IPS-18a (cell line): ENCODE data around the gene SAPCD2.

Source experiments
- H3K27ac ChIP-seq: one replicate; pipeline ENCODE4 v1.5.1; 2013; ENCODE audit warnings: low read length
- H3K27me3 ChIP-seq: one replicate; pipeline ENCODE4 v1.6.1; 2013; ENCODE audit warnings: mild to moderate bottlenecking, low read length; ENCODE audit not compliant: control insufficient read depth, insufficient read depth
- H3K36me3 ChIP-seq: one replicate; pipeline ENCODE4 v1.6.1; 2013; ENCODE audit warnings: low read depth, low read length; ENCODE audit not compliant: control insufficient read depth
- H3K4me1 ChIP-seq: one replicate; pipeline ENCODE4 v1.6.1; 2013; ENCODE audit warnings: low read depth, low read length; ENCODE audit not compliant: control insufficient read depth
- H3K4me3 ChIP-seq: one replicate; pipeline ENCODE4 v1.5.1; 2013; ENCODE audit warnings: low read length
- H3K9ac ChIP-seq: one replicate; pipeline ENCODE4 v1.6.1; 2013; ENCODE audit warnings: mild to moderate bottlenecking, low read length, moderate library complexity
- H3K9me3 ChIP-seq: one replicate; pipeline ENCODE4 v1.6.1; 2013; ENCODE audit warnings: low read depth, low read length; ENCODE audit not compliant: control insufficient read depth

The SAPCD2 gene

GRCh38 chr9:137045294-137046087 lies 24.9 kb downstream of the SAPCD2 start:
- Histone ChIP-seq H3K36me3 (no peaks in the 10 kb centered on the region), H3K9me3 (no peaks in the 10 kb centered on the region), H3K4me3 (peak overlapping the region; percentile 71), H3K27ac (no peak overlapping the region), H3K4me1 (no peaks in the 10 kb centered on the region), H3K9ac (no peak overlapping the region), H3K27me3 (peaks cover 53% of the 10 kb centered on the region)

- H3K36me3 ChIP-seq: peaks cover 3% of the 10 kb centered on the region
- H3K9ac ChIP-seq: no peak overlapping the region
- H3K4me3 ChIP-seq: peak overlapping the region; percentile 55
- peaks cover 44% of the 10 kb centered on the region for H3K27me3 ChIP-seq
- H3K9me3 ChIP-seq: no peaks in the 10 kb centered on the region
- H3K27ac ChIP-seq: no peak overlapping the region
- H3K4me1 ChIP-seq: no peaks in the 10 kb centered on the region
Observed at GRCh38 chr9:137044502-137045177, 25.7 kb downstream of the SAPCD2 start.

- H3K9me3 ChIP-seq: no peaks in the 10 kb centered on the region
- no peak overlapping the region for H3K27ac ChIP-seq
- peaks cover 38% of the 10 kb centered on the region for H3K27me3 ChIP-seq
- H3K9ac ChIP-seq: no peak overlapping the region
- no peak overlapping the region for H3K4me3 ChIP-seq
- no peaks in the 10 kb centered on the region for H3K4me1 ChIP-seq
- peaks cover 3% of the 10 kb centered on the region for H3K36me3 ChIP-seq
Observed at GRCh38 chr9:137044037-137044436, 26.3 kb downstream of the SAPCD2 start.

GRCh38 chr9:137042751-137043727 lies 27.3 kb downstream of the SAPCD2 start:
- Histone ChIP-seq H3K27ac (no peak overlapping the region), H3K4me3 (no peak overlapping the region), H3K4me1 (no peaks in the 10 kb centered on the region), H3K36me3 (peaks cover 3% of the 10 kb centered on the region), H3K9me3 (no peaks in the 10 kb centered on the region), H3K27me3 (peaks cover 30% of the 10 kb centered on the region), H3K9ac (no peak overlapping the region)

GRCh38 chr9:137041124-137041523 lies 29.2 kb downstream of the SAPCD2 start:
- Histone ChIP-seq H3K27me3 (peaks cover 15% of the 10 kb centered on the region), H3K9me3 (no peaks in the 10 kb centered on the region), H3K36me3 (peaks cover 3% of the 10 kb centered on the region), H3K27ac (no peak overlapping the region), H3K4me3 (no peak overlapping the region), H3K9ac (no peak overlapping the region), H3K4me1 (no peaks in the 10 kb centered on the region)

- no peak overlapping the region for H3K9ac ChIP-seq
- no peak overlapping the region for H3K4me3 ChIP-seq
Observed at GRCh38 chr9:137040568-137040967, 29.8 kb downstream of the SAPCD2 start.

GRCh38 chr9:137039611-137040366 lies 30.6 kb downstream of the SAPCD2 start:
- no peaks in the 10 kb centered on the region for H3K9me3 ChIP-seq
- H3K9ac ChIP-seq: no peak overlapping the region
- H3K4me1 ChIP-seq: no peaks in the 10 kb centered on the region
- no peak overlapping the region for H3K27ac ChIP-seq
- peaks cover 7% of the 10 kb centered on the region for H3K27me3 ChIP-seq
- H3K4me3 ChIP-seq: no peak overlapping the region
- H3K36me3 ChIP-seq: peaks cover 3% of the 10 kb centered on the region

More at GRCh38 chr9:137040568-137040967, 29.8 kb downstream of the SAPCD2 start:
- H3K27ac ChIP-seq: no peak overlapping the region
- H3K36me3 ChIP-seq: peaks cover 3% of the 10 kb centered on the region
- H3K4me1 ChIP-seq: no peaks in the 10 kb centered on the region
- no peaks in the 10 kb centered on the region for H3K9me3 ChIP-seq
- H3K27me3 ChIP-seq: peaks cover 15% of the 10 kb centered on the region

- no peaks in the 10 kb centered on the region for H3K4me1 ChIP-seq
- no peaks in the 10 kb centered on the region for H3K27me3 ChIP-seq
- no peak overlapping the region for H3K27ac ChIP-seq
- peaks cover 3% of the 10 kb centered on the region for H3K36me3 ChIP-seq
- no peaks in the 10 kb centered on the region for H3K9me3 ChIP-seq
- H3K4me3 ChIP-seq: no peak overlapping the region
- no peak overlapping the region for H3K9ac ChIP-seq
Observed at GRCh38 chr9:137038916-137039315, 31.4 kb downstream of the SAPCD2 start.

GRCh38 chr9:137037483-137037882 lies 32.9 kb downstream of the SAPCD2 start:
- Histone ChIP-seq H3K36me3 (peaks cover 3% of the 10 kb centered on the region), H3K9me3 (no peaks in the 10 kb centered on the region), H3K9ac (no peak overlapping the region), H3K4me3 (no peak overlapping the region), H3K27me3 (no peaks in the 10 kb centered on the region), H3K4me1 (no peaks in the 10 kb centered on the region), H3K27ac (no peak overlapping the region)

- no peaks in the 10 kb centered on the region for H3K27me3 ChIP-seq
- no peaks in the 10 kb centered on the region for H3K9me3 ChIP-seq
- no peaks in the 10 kb centered on the region for H3K4me1 ChIP-seq
- peaks cover 3% of the 10 kb centered on the region for H3K36me3 ChIP-seq
- H3K9ac ChIP-seq: no peak overlapping the region
- no peak overlapping the region for H3K27ac ChIP-seq
- H3K4me3 ChIP-seq: no peak overlapping the region
Observed at GRCh38 chr9:137037035-137037434, 33.3 kb downstream of the SAPCD2 start.
